Activated CD8-positive, alpha-beta memory T cell treated with anti-CD3 and anti-CD28 coated beads for 48 hours (primary cell): ENCODE data around the gene MEGF11.
"Not testable (repeated sequence)": the region's sequence is repeated elsewhere in the genome, so short reads cannot be mapped to it uniquely, and the experiment has no call there.

Experiments
- DNase-seq, 3 experiments: peaks; one replicate each; pipeline ENCODE4 v3.0.0-alpha.2; 2020; ENCODE audit warnings: low read depth in 2 of 3, low spot score in 2 of 3

The MEGF11 gene

GRCh38 chr15:66014022-66014421 is 239.5 kb downstream of the MEGF11 start:
- no peak for DNase-seq

GRCh38 chr15:66008940-66009562 is 244.5 kb downstream of the MEGF11 start:
- DNase-seq, result no peak

GRCh38 chr15:66007663-66008262 is 245.8 kb downstream of the MEGF11 start:
- no peak for DNase-seq

GRCh38 chr15:66006986-66007385 is 246.6 kb downstream of the MEGF11 start:
- DNase-seq, result no peak

- no peak for DNase-seq
These were observed 248.8 kb downstream of the MEGF11 start for GRCh38 chr15:66004618-66005262.

GRCh38 chr15:66003129-66003528 is 250.4 kb downstream of the MEGF11 start:
- DNase-seq, result not testable (repeated sequence)

- DNase-seq, result no peak
These were observed 251.7 kb downstream of the MEGF11 start for GRCh38 chr15:66001717-66002426.

- no peak for DNase-seq
These were observed 252.5 kb downstream of the MEGF11 start for GRCh38 chr15:66001042-66001441.

- no peak for DNase-seq
These were observed 255.1 kb downstream of the MEGF11 start for GRCh38 chr15:65998486-65998885.

GRCh38 chr15:65996901-65997300 is 256.6 kb downstream of the MEGF11 start:
- no peak for DNase-seq

GRCh38 chr15:65994832-65995231 is 258.7 kb downstream of the MEGF11 start:
- DNase-seq, result no peak

GRCh38 chr15:65993762-65994161 is 259.8 kb downstream of the MEGF11 start:
- DNase-seq, result no peak

GRCh38 chr15:65993236-65993635 is 260.3 kb downstream of the MEGF11 start:
- DNase-seq, result no peak

- no peak for DNase-seq
These were observed 261.6 kb downstream of the MEGF11 start for GRCh38 chr15:65991721-65992483.

GRCh38 chr15:65990298-65990981 is 263.1 kb downstream of the MEGF11 start:
- no peak for DNase-seq

- no peak for DNase-seq
These were observed 266.4 kb downstream of the MEGF11 start for GRCh38 chr15:65987100-65987499.

- no peak for DNase-seq
These were observed 267.1 kb downstream of the MEGF11 start for GRCh38 chr15:65986416-65986815.

GRCh38 chr15:65985387-65985786 is 268.2 kb downstream of the MEGF11 start:
- no peak for DNase-seq

GRCh38 chr15:65982627-65983322 is 270.8 kb downstream of the MEGF11 start:
- DNase-seq, result no peak
